ENCODE results near the gene TMEM204.

DNA sequence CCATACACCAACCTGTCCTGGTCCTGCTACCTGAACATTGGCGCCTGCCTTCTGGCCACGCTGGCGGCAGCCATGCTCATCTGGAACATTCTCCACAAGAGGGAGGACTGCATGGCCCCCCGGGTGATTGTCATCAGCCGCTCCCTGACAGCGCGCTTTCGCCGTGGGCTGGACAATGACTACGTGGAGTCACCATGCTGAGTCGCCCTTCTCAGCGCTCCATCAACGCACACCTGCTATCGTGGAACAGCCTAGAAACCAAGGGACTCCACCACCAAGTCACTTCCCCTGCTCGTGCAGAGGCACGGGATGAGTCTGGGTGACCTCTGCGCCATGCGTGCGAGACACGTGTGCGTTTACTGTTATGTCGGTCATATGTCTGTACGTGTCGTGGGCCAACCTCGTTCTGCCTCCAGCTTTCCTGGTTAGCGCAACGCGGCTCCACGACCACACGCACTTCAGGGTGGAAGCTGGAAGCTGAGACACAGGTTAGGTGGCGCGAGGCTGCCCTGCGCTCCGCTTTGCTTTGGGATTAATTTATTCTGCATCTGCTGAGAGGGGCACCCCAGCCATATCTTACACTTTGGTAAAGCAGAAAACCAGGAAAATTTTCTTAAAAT, 21.5 kb downstream of the TMEM204 start:
- TF ChIP-seq, protein P1, sequence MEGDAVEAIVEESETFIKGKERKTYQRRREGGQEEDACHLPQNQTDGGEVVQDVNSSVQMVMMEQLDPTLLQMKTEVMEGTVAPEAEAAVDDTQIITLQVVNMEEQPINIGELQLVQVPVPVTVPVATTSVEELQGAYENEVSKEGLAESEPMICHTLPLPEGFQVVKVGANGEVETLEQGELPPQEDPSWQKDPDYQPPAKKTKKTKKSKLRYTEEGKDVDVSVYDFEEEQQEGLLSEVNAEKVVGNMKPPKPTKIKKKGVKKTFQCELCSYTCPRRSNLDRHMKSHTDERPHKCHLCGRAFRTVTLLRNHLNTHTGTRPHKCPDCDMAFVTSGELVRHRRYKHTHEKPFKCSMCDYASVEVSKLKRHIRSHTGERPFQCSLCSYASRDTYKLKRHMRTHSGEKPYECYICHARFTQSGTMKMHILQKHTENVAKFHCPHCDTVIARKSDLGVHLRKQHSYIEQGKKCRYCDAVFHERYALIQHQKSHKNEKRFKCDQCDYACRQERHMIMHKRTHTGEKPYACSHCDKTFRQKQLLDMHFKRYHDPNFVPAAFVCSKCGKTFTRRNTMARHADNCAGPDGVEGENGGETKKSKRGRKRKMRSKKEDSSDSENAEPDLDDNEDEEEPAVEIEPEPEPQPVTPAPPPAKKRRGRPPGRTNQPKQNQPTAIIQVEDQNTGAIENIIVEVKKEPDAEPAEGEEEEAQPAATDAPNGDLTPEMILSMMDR (conservative IDR thresholded peaks at IDR 0.05 in 1 of 2, IDR thresholded peaks at IDR 0.05 in 1 of 2; ENCODE audit: extremely low read depth in 1 of 2, insufficient read depth in 1 of 2, low read depth in 1 of 2, low read length in 2 of 2): no peak
- no peak for TF ChIP-seq EZH2 (IDR thresholded peaks at IDR 0.05; ENCODE audit: borderline replicate concordance, low read length)

Measured in mammary epithelial cell (primary cell).